Activated naive CD8-positive, alpha-beta T cell (primary cell): ENCODE measurements around the gene CHIC2.

Source experiments
- H3K27ac Mint-ChIP-seq: one replicate; pipeline ENCODE4 v1.8.0; 2021; ENCODE audit warnings: mixed read lengths
- H3K27me3 Mint-ChIP-seq: one replicate; pipeline ENCODE4 v1.8.0; 2021; ENCODE audit warnings: mixed read lengths
- H3K36me3 Mint-ChIP-seq: one replicate; pipeline ENCODE4 v1.8.0; 2021; ENCODE audit warnings: mixed read lengths
- H3K4me1 Mint-ChIP-seq: one replicate; pipeline ENCODE4 v1.8.0; 2021; ENCODE audit warnings: low read depth, mixed read lengths
- H3K4me3 Mint-ChIP-seq: one replicate; pipeline ENCODE4 v1.8.0; 2021; ENCODE audit warnings: mild to moderate bottlenecking, mixed read lengths
- H3K9me3 Mint-ChIP-seq: one replicate; pipeline ENCODE4 v1.8.0; 2021; ENCODE audit warnings: low read depth, mixed read lengths

Gene CHIC2

DNA sequence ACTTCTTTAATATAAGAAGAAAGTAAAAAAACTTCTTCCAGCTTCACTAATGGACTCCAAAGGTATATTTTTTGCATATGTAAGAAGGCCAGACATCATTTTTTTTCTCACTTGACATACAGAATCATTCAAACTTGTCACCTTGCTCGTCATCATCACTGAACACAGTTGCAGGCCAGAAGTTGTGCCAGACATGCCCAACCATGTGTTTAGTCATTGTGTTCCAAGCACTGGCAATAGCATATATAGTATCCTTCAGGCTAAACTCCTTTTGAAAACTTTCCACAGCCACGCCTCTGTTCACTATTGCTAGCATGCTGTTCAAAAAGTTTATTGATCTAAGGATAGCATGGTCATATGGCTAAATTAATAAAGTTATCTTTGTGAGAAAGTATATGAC, 83.3 kb downstream of the CHIC2 start:
- Mint-ChIP-seq H3K4me1 (no peaks in the 10 kb centered on the region), H3K36me3 (peaks cover 10% of the 10 kb centered on the region), H3K27ac (no peak overlapping the region), H3K27me3 (no peaks in the 10 kb centered on the region), H3K9me3 (no peaks in the 10 kb centered on the region), H3K4me3 (no peak overlapping the region)

- no peaks in the 10 kb centered on the region for H3K4me1 Mint-ChIP-seq
- H3K27me3 Mint-ChIP-seq: no peaks in the 10 kb centered on the region
- H3K9me3 Mint-ChIP-seq: no peaks in the 10 kb centered on the region
- H3K4me3 Mint-ChIP-seq: no peak overlapping the region
- no peak overlapping the region for H3K27ac Mint-ChIP-seq
- peaks cover 19% of the 10 kb centered on the region for H3K36me3 Mint-ChIP-seq
Observed at GRCh38 chr4:53974561-53974960, 89.8 kb downstream of the CHIC2 start.

DNA sequence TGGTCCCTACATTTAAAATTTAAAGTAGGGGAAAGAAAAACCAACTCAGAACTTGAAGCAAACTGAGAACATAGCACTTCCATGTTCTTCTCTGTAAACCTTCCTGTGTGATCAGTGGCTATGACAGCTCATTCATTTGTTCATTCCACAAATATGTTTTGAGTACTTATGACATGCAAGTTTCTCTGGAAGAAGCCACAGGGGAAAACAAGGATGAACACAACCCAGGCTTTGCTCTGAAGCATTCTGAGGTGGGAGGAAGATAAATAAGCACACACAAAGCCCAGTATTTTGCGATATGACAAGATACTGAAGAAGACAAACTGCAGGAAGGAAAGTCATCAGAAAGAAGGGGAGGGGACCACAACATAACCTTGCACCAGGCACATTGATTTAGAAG, 96.4 kb downstream of the CHIC2 start:
- Mint-ChIP-seq H3K4me1 (no peaks in the 10 kb centered on the region), H3K9me3 (no peaks in the 10 kb centered on the region), H3K27ac (no peak overlapping the region), H3K4me3 (no peak overlapping the region), H3K36me3 (peaks cover 9% of the 10 kb centered on the region), H3K27me3 (no peaks in the 10 kb centered on the region)

DNA sequence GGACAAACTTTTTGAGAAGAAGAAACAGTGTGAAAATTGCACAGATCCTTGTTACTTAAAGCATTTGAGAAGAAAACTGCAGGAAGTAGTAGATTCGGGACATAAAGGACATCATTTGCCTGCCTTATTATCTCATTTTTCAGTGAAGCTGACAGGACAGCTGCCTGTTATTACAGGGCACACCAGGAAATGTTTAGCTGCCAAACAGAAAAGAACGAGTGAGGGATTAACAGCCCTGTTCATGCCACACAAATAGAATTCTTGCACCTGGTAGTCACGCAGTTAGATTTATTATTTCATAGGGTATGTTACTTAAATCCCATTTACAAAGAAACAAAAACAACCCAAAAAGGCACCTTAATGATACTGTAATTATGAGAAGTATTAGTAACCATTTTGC, 100.6 kb downstream of the CHIC2 start:
- H3K4me3 Mint-ChIP-seq: no peak overlapping the region
- no peaks in the 10 kb centered on the region for H3K27me3 Mint-ChIP-seq
- no peaks in the 10 kb centered on the region for H3K9me3 Mint-ChIP-seq
- no peaks in the 10 kb centered on the region for H3K4me1 Mint-ChIP-seq
- no peak overlapping the region for H3K27ac Mint-ChIP-seq
- H3K36me3 Mint-ChIP-seq: no peaks in the 10 kb centered on the region

GRCh38 chr4:53963336-53963735, 101.1 kb downstream of the CHIC2 start:
- no peaks in the 10 kb centered on the region for H3K4me1 Mint-ChIP-seq
- H3K27me3 Mint-ChIP-seq: no peaks in the 10 kb centered on the region
- H3K27ac Mint-ChIP-seq: no peak overlapping the region
- no peaks in the 10 kb centered on the region for H3K9me3 Mint-ChIP-seq
- no peaks in the 10 kb centered on the region for H3K36me3 Mint-ChIP-seq
- no peak overlapping the region for H3K4me3 Mint-ChIP-seq

GRCh38 chr4:53962516-53963225, 101.7 kb downstream of the CHIC2 start:
- H3K4me1 Mint-ChIP-seq: no peaks in the 10 kb centered on the region
- H3K27me3 Mint-ChIP-seq: no peaks in the 10 kb centered on the region
- H3K9me3 Mint-ChIP-seq: no peaks in the 10 kb centered on the region
- H3K27ac Mint-ChIP-seq: no peak overlapping the region
- no peaks in the 10 kb centered on the region for H3K36me3 Mint-ChIP-seq
- H3K4me3 Mint-ChIP-seq: no peak overlapping the region

DNA sequence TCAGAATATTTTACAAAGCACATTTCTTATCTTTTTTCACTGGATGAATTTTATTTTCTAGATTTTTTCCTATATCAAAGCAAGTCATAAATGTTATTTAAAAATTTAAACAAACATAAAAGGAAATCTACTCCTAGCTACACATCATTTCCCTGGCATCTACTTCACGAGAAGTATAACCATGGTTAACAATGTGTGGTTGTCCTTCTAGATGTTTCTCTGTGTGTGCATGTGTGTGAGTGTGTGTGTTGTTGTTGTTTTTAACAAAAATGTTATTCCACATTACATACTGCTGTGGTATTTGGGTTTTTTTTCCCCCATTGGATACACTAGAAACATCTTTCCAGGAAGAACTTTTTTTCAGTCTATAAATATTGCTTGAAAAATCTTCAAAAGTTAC, 103.1 kb downstream of the CHIC2 start:
- no peaks in the 10 kb centered on the region for H3K9me3 Mint-ChIP-seq
- H3K27me3 Mint-ChIP-seq: no peaks in the 10 kb centered on the region
- no peaks in the 10 kb centered on the region for H3K36me3 Mint-ChIP-seq
- no peak overlapping the region for H3K27ac Mint-ChIP-seq
- H3K4me1 Mint-ChIP-seq: no peaks in the 10 kb centered on the region
- no peak overlapping the region for H3K4me3 Mint-ChIP-seq

DNA sequence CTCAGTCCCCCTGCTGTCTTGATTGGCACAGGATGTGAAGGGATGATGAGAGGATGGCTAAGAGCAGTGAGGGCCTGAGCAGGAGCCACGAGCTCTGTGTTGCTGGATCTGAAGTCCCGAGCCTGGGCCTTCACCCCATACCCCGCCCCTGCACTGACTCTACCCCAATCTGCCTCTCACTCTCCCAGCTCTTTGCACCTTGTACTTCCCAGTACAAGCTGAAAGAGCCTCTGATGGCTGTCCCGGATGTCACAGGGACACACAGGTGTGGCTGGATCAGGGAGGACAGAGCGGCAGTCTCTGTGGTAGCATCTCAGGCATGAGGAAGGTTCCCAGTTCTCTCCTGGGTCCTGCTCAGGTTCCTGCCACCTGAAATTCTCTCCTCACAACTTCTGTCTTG, 103.6 kb downstream of the CHIC2 start:
- Mint-ChIP-seq H3K9me3 (no peaks in the 10 kb centered on the region), H3K27ac (no peak overlapping the region), H3K36me3 (no peaks in the 10 kb centered on the region), H3K27me3 (no peaks in the 10 kb centered on the region), H3K4me3 (no peak overlapping the region), H3K4me1 (no peaks in the 10 kb centered on the region)
